Left lung (tissue), 10 donors: ENCODE data around the gene CAT. TPM values are rescaled to one million over a fixed set of nuclear protein-coding genes. Genes with fewer than 3 reads are reported as not detected.
A peak's percentile ranks its signal among the peaks of the same experiment; 100 is the strongest.

Experiments used
- ATAC-seq: fragments of 200-7000 bp; cut with Tn5 transposase; one replicate; pipeline ENCODE4 v1.9.1; 2020; ENCODE audit warnings: moderate library complexity
- DNase-seq, 4 donors: peaks; one replicate each; pipeline ENCODE4 v3.0.0-alpha.2; 2013 to 2020
- H3K27ac ChIP-seq, 2 donors: fragments of 200-600 bp; sonication (generic) in 1 of 2; one replicate each; pipeline versions ENCODE4 v1.5.0 to v1.8.0; 2020 to 2021
- H3K27me3 ChIP-seq, 2 donors: fragments of 200-600 bp; sonication (generic) in 1 of 2; one replicate each; pipeline versions ENCODE4 v1.5.0 to v1.8.0; 2020 to 2021
- H3K36me3 ChIP-seq, 2 donors: fragments of 200-600 bp; sonication (generic) in 1 of 2; one replicate each; pipeline versions ENCODE4 v1.5.0 to v1.8.0; 2020 to 2021
- H3K4me1 ChIP-seq, 2 donors: fragments of 200-600 bp; one replicate each; pipeline ENCODE4 v1.8.0; 2021
- H3K4me3 ChIP-seq, 2 donors: fragments of 200-600 bp; sonication (generic) in 1 of 2; one replicate each; pipeline versions ENCODE4 v1.5.0 to v1.8.0; 2020 to 2021; ENCODE audit warnings: mild to moderate bottlenecking in 1 of 2
- H3K9me3 ChIP-seq, 2 donors: fragments of 200-600 bp; sonication (generic) in 1 of 2; one replicate each; pipeline versions ENCODE4 v1.5.0 to v1.8.0; 2020 to 2021
- CTCF ChIP-seq, 2 donors: fragments of 200-600 bp; sonication (generic) in 1 of 2; IDR thresholded peaks; one replicate each; pipeline versions ENCODE4 v1.5.0 to v1.8.0; 2021; ENCODE audit warnings: antibody characterized with exemption in 2 of 2
- intact Hi-C, 2 donors: fragments of 100-400 bp; cut with DNase I; formaldehyde crosslinking; loops; one replicate each; pipeline versions ENCODE4 v1.11.2 to v1.14.2; 2022
- polyA plus RNA-seq, 6 donors: library from polyadenylated mRNA; unstranded; fragments of 120-200 nt; gene quantifications; one replicate each; pipeline ENCODE4 v1.2.1, GENCODE V29; 2013; ENCODE audit not compliant: insufficient read length in 6 of 6
- total RNA-seq, 2 donors: library from RNA; stranded (reverse); fragmentation: NEBNext Ultra II Directional; extraction: Animal tissue kit (Norgen Biotek cat#: 25700); gene quantifications; one replicate each; pipeline ENCODE4 v1.2.1, GENCODE V29; 2021
- donor health status: DM: no; HTN: yes; CAD: no.
- donor health status: DM: no; HTN: no; CAD: no.

Gene CAT
- total and polyA plus RNA-seq, 8 donors: 146 to 247 (median 213) TPM

GRCh38 chr11:34406413-34406812 is 32.3 kb upstream of the CAT start:
- Histone ChIP-seq H3K27me3 (no peaks in the 10 kb centered on the region), H3K9me3 (no peaks in the 10 kb centered on the region), H3K4me3 (no peak overlapping the region), H3K4me1 (no peaks in the 10 kb centered on the region), H3K36me3 (no peaks in the 10 kb centered on the region), H3K27ac (no peak overlapping the region)
- no peak for TF ChIP-seq CTCF (IDR thresholded peaks at IDR 0.05)
- no peak for DNase-seq
- ATAC-seq: no peak
- intact Hi-C loops: no loop called here

GRCh38 chr11:34407121-34407813 is 31.5 kb upstream of the CAT start:
- intact Hi-C loops: no loop called here
- H3K27me3 ChIP-seq: no peaks in the 10 kb centered on the region
- no peak overlapping the region for H3K4me3 ChIP-seq
- H3K36me3 ChIP-seq: no peaks in the 10 kb centered on the region
- DNase-seq (no peak), ATAC-seq (peak; percentile 29)
- no peaks in the 10 kb centered on the region for H3K9me3 ChIP-seq
- no peak overlapping the region for H3K27ac ChIP-seq
- no peak for TF ChIP-seq CTCF (IDR thresholded peaks at IDR 0.05)
- H3K4me1 ChIP-seq: no peaks in the 10 kb centered on the region

- Histone ChIP-seq H3K4me1 (no peaks in the 10 kb centered on the region), H3K27ac (no peak overlapping the region), H3K4me3 (no peak overlapping the region), H3K36me3 (no peaks in the 10 kb centered on the region), H3K9me3 (peaks cover 0 to 12% of the 10 kb centered on the region in 2 donors), H3K27me3 (no peaks in the 10 kb centered on the region)
- DNase-seq: no peak
- no peak for TF ChIP-seq CTCF (IDR thresholded peaks at IDR 0.05)
- intact Hi-C loops: no loop called here
- ATAC-seq: no peak
Measured at GRCh38 chr11:34408580-34409172, 30.1 kb upstream of the CAT start.

GRCh38 chr11:34411111-34411510 is 27.6 kb upstream of the CAT start:
- H3K36me3 ChIP-seq: no peaks in the 10 kb centered on the region
- H3K9me3 ChIP-seq: peaks cover 0 to 16% of the 10 kb centered on the region in 2 donors
- TF ChIP-seq CTCF (IDR thresholded peaks at IDR 0.05): no peak
- intact Hi-C loops: no loop called here
- ATAC-seq: no peak
- no peak overlapping the region for H3K27ac ChIP-seq
- H3K27me3 ChIP-seq: no peaks in the 10 kb centered on the region
- DNase-seq: no peak
- no peaks in the 10 kb centered on the region for H3K4me1 ChIP-seq
- no peak overlapping the region for H3K4me3 ChIP-seq

- Histone ChIP-seq H3K4me1 (peaks cover 0 to 5% of the 10 kb centered on the region in 2 donors), H3K9me3 (peaks cover 0 to 16% of the 10 kb centered on the region in 2 donors), H3K4me3 (no peak overlapping the region), H3K36me3 (no peaks in the 10 kb centered on the region), H3K27ac (no peak overlapping the region), H3K27me3 (no peaks in the 10 kb centered on the region)
- no peak for ATAC-seq
- DNase-seq: no peak
- intact Hi-C loops: no loop called here
- TF ChIP-seq CTCF (IDR thresholded peaks at IDR 0.05): no peak
Measured at GRCh38 chr11:34411791-34412190, 26.9 kb upstream of the CAT start.
